ENCODE measurements around the gene CDYL.

The CDYL gene

DNA sequence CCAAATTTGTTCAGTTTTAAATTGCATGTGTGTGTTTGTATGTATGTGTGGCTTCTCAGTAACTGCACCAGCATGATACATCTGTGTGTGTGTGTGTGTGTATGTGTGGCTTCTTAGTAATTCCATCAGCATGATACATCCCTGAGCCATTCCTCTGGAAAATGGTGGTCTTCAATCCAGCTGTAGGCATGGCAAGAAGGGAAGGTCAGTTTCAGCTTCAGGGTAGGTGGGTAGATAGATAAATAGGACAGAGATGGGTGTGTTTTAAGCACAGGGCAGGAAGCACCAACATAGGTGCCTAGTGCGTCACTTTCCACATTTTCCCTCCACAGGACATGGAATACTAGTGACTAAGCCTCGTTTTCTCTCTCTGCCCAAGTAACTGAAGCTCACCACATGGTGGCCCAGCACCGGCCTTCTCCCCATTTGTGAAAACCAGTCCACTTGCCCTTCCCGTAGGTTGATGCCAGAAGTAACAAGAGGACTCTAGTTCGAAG is 144.8 kb downstream of the CDYL start:
- H3K27ac ChIP-seq = no peak overlapping the region
- TF ChIP-seq, protein P1, sequence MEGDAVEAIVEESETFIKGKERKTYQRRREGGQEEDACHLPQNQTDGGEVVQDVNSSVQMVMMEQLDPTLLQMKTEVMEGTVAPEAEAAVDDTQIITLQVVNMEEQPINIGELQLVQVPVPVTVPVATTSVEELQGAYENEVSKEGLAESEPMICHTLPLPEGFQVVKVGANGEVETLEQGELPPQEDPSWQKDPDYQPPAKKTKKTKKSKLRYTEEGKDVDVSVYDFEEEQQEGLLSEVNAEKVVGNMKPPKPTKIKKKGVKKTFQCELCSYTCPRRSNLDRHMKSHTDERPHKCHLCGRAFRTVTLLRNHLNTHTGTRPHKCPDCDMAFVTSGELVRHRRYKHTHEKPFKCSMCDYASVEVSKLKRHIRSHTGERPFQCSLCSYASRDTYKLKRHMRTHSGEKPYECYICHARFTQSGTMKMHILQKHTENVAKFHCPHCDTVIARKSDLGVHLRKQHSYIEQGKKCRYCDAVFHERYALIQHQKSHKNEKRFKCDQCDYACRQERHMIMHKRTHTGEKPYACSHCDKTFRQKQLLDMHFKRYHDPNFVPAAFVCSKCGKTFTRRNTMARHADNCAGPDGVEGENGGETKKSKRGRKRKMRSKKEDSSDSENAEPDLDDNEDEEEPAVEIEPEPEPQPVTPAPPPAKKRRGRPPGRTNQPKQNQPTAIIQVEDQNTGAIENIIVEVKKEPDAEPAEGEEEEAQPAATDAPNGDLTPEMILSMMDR (conservative IDR thresholded peaks at IDR 0.05) = no peak

DNA sequence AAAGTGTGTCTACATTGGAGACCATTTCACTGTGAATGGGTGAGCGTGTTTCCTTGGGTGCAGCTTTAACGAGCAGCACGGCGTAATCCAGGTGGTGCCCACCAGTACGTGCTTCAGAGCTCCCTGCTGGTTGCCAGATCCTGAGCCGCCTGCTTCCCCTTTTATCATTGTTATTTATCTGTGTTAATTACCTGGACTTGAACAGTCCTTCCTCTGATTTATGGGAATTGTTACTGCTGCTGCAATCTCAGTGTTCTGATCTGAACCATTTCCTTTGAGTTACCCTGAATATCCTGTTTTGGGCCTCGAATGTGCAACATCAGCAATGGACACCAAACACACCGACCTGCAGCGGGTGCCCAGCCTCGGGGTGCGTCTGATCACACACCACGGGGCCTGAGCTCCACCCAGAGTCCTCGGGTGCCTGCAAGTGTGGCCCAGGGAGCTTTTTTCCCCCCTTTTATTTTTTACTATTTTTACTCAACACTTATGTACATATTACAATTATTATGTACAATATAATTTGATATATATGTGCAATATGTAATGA is 146.4 kb downstream of the CDYL start:
- TF ChIP-seq, protein P1 (conservative IDR thresholded peaks at IDR 0.05) = no peak
- no peak overlapping the region for H3K27ac ChIP-seq

DNA sequence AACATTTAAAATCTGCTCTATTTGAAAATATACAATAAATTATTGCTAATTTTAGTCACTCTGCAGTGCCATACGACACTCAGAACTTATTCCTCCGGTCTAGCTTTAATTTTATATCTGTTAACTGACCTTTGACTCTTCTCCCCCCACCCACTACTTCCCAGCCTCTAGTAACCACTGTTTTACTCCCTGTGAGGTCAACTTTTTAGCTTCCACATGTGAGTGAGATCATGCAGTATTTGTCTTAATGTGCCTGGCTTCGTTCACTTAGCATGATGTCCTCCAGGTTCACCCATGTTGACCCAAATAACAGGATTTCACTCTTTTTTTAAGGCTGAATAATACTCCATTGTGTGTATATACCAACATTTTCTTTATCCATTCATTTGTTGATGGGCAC is 146.9 kb downstream of the CDYL start:
- TF ChIP-seq, protein P1 (conservative IDR thresholded peaks at IDR 0.05) = no peak
- no peak overlapping the region for H3K27ac ChIP-seq

DNA sequence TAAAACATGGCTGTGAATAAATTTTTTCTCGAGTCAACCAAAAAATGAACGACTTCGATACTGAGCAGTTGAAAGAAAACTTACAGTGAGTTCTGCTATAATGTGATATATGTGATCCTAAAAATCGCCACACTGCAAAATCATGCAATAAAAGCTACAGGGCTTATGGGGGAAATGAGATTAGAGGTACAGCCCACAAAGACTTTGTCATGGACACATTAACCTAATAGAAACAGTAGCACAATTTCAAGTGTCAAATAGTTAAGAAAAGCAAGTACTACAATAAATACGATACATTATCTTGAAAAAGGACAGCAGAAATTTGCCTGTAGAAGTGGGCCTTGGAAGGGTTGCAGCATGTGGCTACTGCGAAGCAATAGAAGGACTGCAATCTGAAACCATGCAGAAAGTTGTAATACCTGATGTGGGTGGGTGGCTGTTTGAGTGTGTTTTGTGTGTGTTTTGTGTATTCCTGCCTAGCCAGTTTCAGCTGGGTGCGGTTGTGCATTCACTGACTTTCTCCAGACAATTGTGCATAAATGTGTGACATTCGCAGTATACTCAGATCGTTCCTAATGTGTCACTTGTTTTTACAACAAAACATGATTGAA is 148.6 kb downstream of the CDYL start:
- no peak overlapping the region for H3K27ac ChIP-seq
- TF ChIP-seq, protein P1 (conservative IDR thresholded peaks at IDR 0.05) = no peak

DNA sequence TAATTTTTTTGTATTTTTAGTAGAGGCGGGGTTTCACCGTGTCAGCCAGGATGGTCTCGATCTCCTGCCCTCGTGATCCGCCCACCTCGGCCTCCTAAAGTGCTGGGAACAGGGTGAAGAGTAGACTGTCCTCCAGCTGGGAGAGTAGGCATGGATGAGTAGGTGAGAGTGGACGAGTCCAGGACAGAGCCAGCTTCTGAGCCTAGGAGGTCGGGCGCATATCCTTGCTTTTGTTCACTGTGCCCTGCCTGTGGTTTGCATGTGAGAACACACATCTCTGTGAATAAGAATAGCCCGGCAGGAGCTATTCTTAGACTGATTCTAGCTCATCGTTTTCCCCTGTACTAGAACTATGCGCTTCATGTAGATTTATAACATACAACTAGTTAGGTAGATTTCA is 149.4 kb downstream of the CDYL start:
- no peak overlapping the region for H3K27ac ChIP-seq

DNA sequence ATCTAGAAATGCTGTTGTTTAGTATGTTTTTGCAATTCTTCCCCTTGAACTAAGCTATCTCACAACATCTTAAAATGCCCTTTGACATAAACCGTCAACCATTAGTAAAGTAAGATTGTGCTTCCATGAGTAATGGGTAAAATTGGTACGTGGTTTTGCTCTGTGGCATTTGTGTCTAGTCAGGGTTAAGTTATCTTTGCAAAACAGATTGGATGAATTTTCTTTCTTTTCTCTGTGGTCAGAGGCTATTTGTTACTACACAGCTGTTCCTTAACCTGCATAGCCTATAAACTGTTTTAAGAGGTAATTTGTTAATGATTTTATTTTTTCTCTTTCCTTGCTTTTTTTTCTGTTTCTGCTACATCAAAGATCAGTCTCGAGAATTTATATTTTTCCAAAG is 152.2 kb downstream of the CDYL start:
- TF ChIP-seq, protein P1 (conservative IDR thresholded peaks at IDR 0.05) = no peak
- no peak overlapping the region for H3K27ac ChIP-seq

More for the DNA sequence above, 149.4 kb downstream of the CDYL start:
- TF ChIP-seq, protein P1 (conservative IDR thresholded peaks at IDR 0.05) = no peak

DNA sequence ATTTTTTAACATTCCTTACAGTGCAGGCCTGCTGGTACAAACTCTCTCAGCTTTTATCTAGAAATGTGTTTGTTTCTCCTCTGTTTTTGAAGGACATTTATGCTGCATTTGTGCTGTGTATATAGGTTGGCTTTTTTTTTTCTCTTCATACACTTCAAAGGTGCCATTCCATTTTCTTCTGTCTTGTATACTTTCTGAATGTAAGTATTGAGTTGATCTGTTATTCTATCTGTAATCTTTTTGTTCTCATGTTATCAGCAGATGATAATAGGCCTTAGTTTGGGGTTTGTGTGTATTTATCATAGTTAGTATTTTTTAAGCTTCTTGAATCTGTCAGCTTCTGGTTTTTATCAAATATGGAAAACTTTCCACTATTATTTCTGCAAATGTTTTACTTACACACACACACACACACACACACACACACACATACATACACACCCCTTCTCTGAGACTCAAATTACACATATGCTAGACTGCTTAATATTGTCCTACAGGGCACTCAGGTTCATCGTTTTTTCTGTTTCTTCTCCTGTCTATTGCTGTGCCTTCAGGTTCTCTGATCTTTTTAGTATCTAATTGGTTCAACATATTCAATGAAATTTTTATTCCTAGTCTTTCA is 153.0 kb downstream of the CDYL start:
- no peak overlapping the region for H3K27ac ChIP-seq
- TF ChIP-seq, protein P1 (conservative IDR thresholded peaks at IDR 0.05) = no peak
